ENCODE results near the gene GAPDHS. TPM values are rescaled to one million over a fixed set of nuclear protein-coding genes. Genes with fewer than 3 reads are reported as not detected.

GAPDHS gene
- total RNA-seq, 2 donors from 2014 or later: 13.4 TPM; not detected in 1

- peaks cover 8% of the 10 kb centered on the region for H3K27me3 ChIP-seq (replicated peaks; ENCODE audit: insufficient read depth)
- no peaks in the 10 kb centered on the region for H3K36me3 ChIP-seq
- WGBS: 69% methylated on average over 2 of the region's 2 CpGs
- H3K27ac ChIP-seq: no peak overlapping the region
- intact Hi-C loops (cut with DNase I): no loop called here
- TF ChIP-seq POLR2A (IDR thresholded peaks at IDR 0.05) (no peak), POLR2AphosphoS5 (IDR thresholded peaks at IDR 0.05) (no peak), CTCF (IDR thresholded peaks at IDR 0.05) (no peak)
- no peak overlapping the region for H3K4me3 ChIP-seq
- DNase-seq (ENCODE audit: low spot score): no peak
- H3K9me3 ChIP-seq: no peaks in the 10 kb centered on the region
- no peaks in the 10 kb centered on the region for H3K4me1 ChIP-seq (replicated peaks)
Measured at GRCh38 chr19:35562776-35563175, 29.5 kb downstream of the GAPDHS start.

- no peak for DNase-seq (ENCODE audit: low spot score)
- Histone ChIP-seq H3K36me3 (no peaks in the 10 kb centered on the region), H3K9me3 (no peaks in the 10 kb centered on the region), H3K27ac (no peak within 1 kb of the TSS), H3K27me3 (replicated peaks; ENCODE audit: insufficient read depth) (peaks cover 5% of the 10 kb centered on the region), H3K4me1 (replicated peaks) (no peaks in the 10 kb centered on the region), H3K4me3 (no peak within 1 kb of the TSS)
- WGBS: 69% methylated on average over 15 of the region's 15 CpGs
- intact Hi-C loops (cut with DNase I): no loop called here
- TF ChIP-seq CTCF (IDR thresholded peaks at IDR 0.05) (no peak), POLR2AphosphoS5 (IDR thresholded peaks at IDR 0.05) (no peak), POLR2A (IDR thresholded peaks at IDR 0.05) (no peak)
Measured at GRCh38 chr19:35563207-35563829, 30.1 kb downstream of the GAPDHS start, which contains the start of gene ATP4A. ATP4A (minus strand) TSS chr19:35563658; CDS start chr19:35563629, 29 bp downstream.

GRCh38 chr19:35565016-35565856 is 32.0 kb downstream of the GAPDHS start:
- no peaks in the 10 kb centered on the region for H3K4me1 ChIP-seq (replicated peaks)
- intact Hi-C loops (cut with DNase I): no loop called here
- no peak for DNase-seq (ENCODE audit: low spot score)
- no peak overlapping the region for H3K27ac ChIP-seq
- H3K9me3 ChIP-seq: no peaks in the 10 kb centered on the region
- H3K36me3 ChIP-seq: no peaks in the 10 kb centered on the region
- TF ChIP-seq POLR2AphosphoS5 (IDR thresholded peaks at IDR 0.05) (no peak), POLR2A (IDR thresholded peaks at IDR 0.05) (no peak), CTCF (IDR thresholded peaks at IDR 0.05) (no peak)
- WGBS: 78% methylated on average over 12 of the region's 12 CpGs
- H3K27me3 ChIP-seq (replicated peaks; ENCODE audit: insufficient read depth): peaks cover 4% of the 10 kb centered on the region
- no peak overlapping the region for H3K4me3 ChIP-seq

GRCh38 chr19:35566738-35567137 is 33.5 kb downstream of the GAPDHS start:
- H3K27me3 ChIP-seq (replicated peaks; ENCODE audit: insufficient read depth): peaks cover 4% of the 10 kb centered on the region
- intact Hi-C loops (cut with DNase I): no loop called here
- TF ChIP-seq POLR2AphosphoS5 (IDR thresholded peaks at IDR 0.05) (no peak), CTCF (IDR thresholded peaks at IDR 0.05) (no peak), POLR2A (IDR thresholded peaks at IDR 0.05) (no peak)
- H3K27ac ChIP-seq: no peak overlapping the region
- 85% methylated on average over 7 of the region's 7 CpGs for WGBS
- no peak for DNase-seq (ENCODE audit: low spot score)
- H3K4me3 ChIP-seq: no peak overlapping the region
- no peaks in the 10 kb centered on the region for H3K9me3 ChIP-seq
- no peaks in the 10 kb centered on the region for H3K4me1 ChIP-seq (replicated peaks)
- no peaks in the 10 kb centered on the region for H3K36me3 ChIP-seq
